BLaER1 treated with 17β-estradiol and CSF1 and Interleukin-3, amounts not matched to agents 10 nM and 100 nM (cell line): Measurements from ENCODE around the gene SKAP2.
A peak's percentile ranks its signal among the peaks of the same experiment; 100 is the strongest.

Experiments used
- H3K27ac ChIP-seq, 11 experiments: shearing (Covaris generic); formaldehyde crosslinking; 2 replicates each; pipeline ENCODE4 v1.8.1; 2022
- H3K27me3 ChIP-seq, 11 experiments: shearing (Covaris generic); formaldehyde crosslinking; 2 replicates each; pipeline ENCODE4 v1.8.1; 2022
- H3K36me3 ChIP-seq, 11 experiments: shearing (Covaris generic); formaldehyde crosslinking; 2 replicates each; pipeline ENCODE4 v1.8.1; 2022
- H3K4me1 ChIP-seq, 10 experiments: shearing (Covaris generic); formaldehyde crosslinking; 2 replicates each; pipeline ENCODE4 v1.8.1; 2022
- H3K4me2 ChIP-seq, 11 experiments: shearing (Covaris generic); formaldehyde crosslinking; 2 replicates each; pipeline ENCODE4 v1.8.1; 2022
- H3K4me3 ChIP-seq, 10 experiments: shearing (Covaris generic); formaldehyde crosslinking; 2 replicates each; pipeline ENCODE4 v1.8.1; 2022
- H3K9ac ChIP-seq, 11 experiments: shearing (Covaris generic); formaldehyde crosslinking; 2 replicates each; pipeline ENCODE4 v1.8.1; 2022
- H3K9me3 ChIP-seq, 11 experiments: shearing (Covaris generic); formaldehyde crosslinking; replicated peaks in 1 of 11; 2 replicates each; pipeline ENCODE4 v1.8.1; 2022
- H4K20me1 ChIP-seq, 11 experiments: shearing (Covaris generic); formaldehyde crosslinking; 2 replicates each; pipeline ENCODE4 v1.8.1; 2022
- Cebpa-rat ChIP-seq, 11 experiments: shearing (Covaris generic); IDR thresholded peaks; 2 replicates each; pipeline ENCODE4 v1.8.1; 2022

The SKAP2 gene

GRCh38 chr7:26891400-26892350 is 27.3 kb upstream of the SKAP2 start:
- H3K4me3 ChIP-seq = no peak overlapping the region
- H3K4me2 ChIP-seq = peak overlapping the region in 3 of 11 experiments; percentile 3 to 41 (median 11); a peak in 2 of 22 replicates
- no peaks in the 10 kb centered on the region for H3K36me3 ChIP-seq
- no peaks in the 10 kb centered on the region for H3K27me3 ChIP-seq
- no peak for TF ChIP-seq Cebpa-rat (IDR thresholded peaks at IDR 0.05)
- no peaks in the 10 kb centered on the region for H4K20me1 ChIP-seq
- peaks cover 0 to 6% (median 0%) of the 10 kb centered on the region in 10 experiments; a peak in 6 of 20 replicates for H3K4me1 ChIP-seq
- H3K9me3 ChIP-seq = peaks cover 0 to 5% (median 0%) of the 10 kb centered on the region in 11 experiments; a peak in 4 of 22 replicates
- no peak overlapping the region for H3K27ac ChIP-seq
- H3K9ac ChIP-seq = no peak overlapping the region

- H3K27me3 ChIP-seq = no peaks in the 10 kb centered on the region
- no peak for TF ChIP-seq Cebpa-rat (IDR thresholded peaks at IDR 0.05)
- no peaks in the 10 kb centered on the region for H3K4me1 ChIP-seq
- H3K4me3 ChIP-seq = no peak overlapping the region
- H3K4me2 ChIP-seq = no peak overlapping the region
- no peaks in the 10 kb centered on the region for H3K36me3 ChIP-seq
- no peaks in the 10 kb centered on the region for H4K20me1 ChIP-seq
- no peak overlapping the region for H3K9ac ChIP-seq
- H3K9me3 ChIP-seq = peaks cover 31 to 41% (median 34%) of the 10 kb centered on the region in 11 experiments
- no peak overlapping the region for H3K27ac ChIP-seq
Measured at GRCh38 chr7:26880852-26881251, 16.5 kb upstream of the SKAP2 start.

- Histone ChIP-seq H3K4me2 (no peak overlapping the region), H4K20me1 (no peaks in the 10 kb centered on the region), H3K36me3 (no peaks in the 10 kb centered on the region), H3K9me3 (peaks cover 20 to 30% (median 22%) of the 10 kb centered on the region in 11 experiments), H3K4me3 (no peak overlapping the region), H3K27me3 (no peaks in the 10 kb centered on the region), H3K9ac (no peak overlapping the region), H3K4me1 (no peaks in the 10 kb centered on the region), H3K27ac (no peak overlapping the region)
- no peak for TF ChIP-seq Cebpa-rat (IDR thresholded peaks at IDR 0.05)
Measured at GRCh38 chr7:26879671-26880070, 15.3 kb upstream of the SKAP2 start.

- H3K27me3 ChIP-seq = peaks cover 0 to 11% (median 8%) of the 10 kb centered on the region in 11 experiments; a peak in 10 of 22 replicates
- peaks cover 0 to 3% (median 0%) of the 10 kb centered on the region in 11 experiments; a peak in 1 of 22 replicates for H3K36me3 ChIP-seq
- H3K4me3 ChIP-seq = no peak overlapping the region
- peaks cover under 1 to 20% (median 6%) of the 10 kb centered on the region in 10 experiments; a peak in 16 of 20 replicates for H3K4me1 ChIP-seq
- H3K9ac ChIP-seq = no peak overlapping the region
- peaks cover 15 to 35% (median 26%) of the 10 kb centered on the region in 11 experiments for H3K9me3 ChIP-seq
- H4K20me1 ChIP-seq = no peaks in the 10 kb centered on the region
- H3K27ac ChIP-seq = peak overlapping the region in 1 of 11 experiments; percentile 17; a peak in 2 of 22 replicates
- peak overlapping the region in 4 of 11 experiments; percentile 19 to 58 (median 39); a peak in 8 of 22 replicates for H3K4me2 ChIP-seq
- no peak for TF ChIP-seq Cebpa-rat (IDR thresholded peaks at IDR 0.05)
Measured at GRCh38 chr7:26868841-26869495, 4.6 kb upstream of the SKAP2 start.

- Histone ChIP-seq H3K9ac (no peak overlapping the region), H3K27me3 (peaks cover 0 to 19% (median 12%) of the 10 kb centered on the region in 11 experiments; a peak in 14 of 22 replicates), H3K9me3 (peaks cover 14 to 32% (median 28%) of the 10 kb centered on the region in 11 experiments), H3K4me2 (no peak overlapping the region), H3K4me3 (0 out of 20 replicates have a peak overlapping the region, but pooled peaks of 1 of the 10 experiments have one; percentile 9), H3K27ac (no peak overlapping the region), H4K20me1 (no peaks in the 10 kb centered on the region), H3K36me3 (peaks cover 0 to 3% (median 0%) of the 10 kb centered on the region in 11 experiments; a peak in 1 of 22 replicates), H3K4me1 (peaks cover 7 to 38% (median 14%) of the 10 kb centered on the region in 10 experiments)
- no peak for TF ChIP-seq Cebpa-rat (IDR thresholded peaks at IDR 0.05)
Measured at GRCh38 chr7:26865094-26865388, 651 bp upstream of the SKAP2 start.

GRCh38 chr7:26863518-26864308 is 677 bp downstream of the SKAP2 start:
- H3K36me3 ChIP-seq = peaks cover 0 to 3% (median 0%) of the 10 kb centered on the region in 11 experiments; a peak in 1 of 22 replicates
- peaks cover 8 to 31% (median 22%) of the 10 kb centered on the region in 11 experiments for H3K27me3 ChIP-seq
- H4K20me1 ChIP-seq = no peaks in the 10 kb centered on the region
- TF ChIP-seq Cebpa-rat (IDR thresholded peaks at IDR 0.05) = no peak
- H3K4me1 ChIP-seq = peaks cover 7 to 31% (median 14%) of the 10 kb centered on the region in 10 experiments
- peak overlapping the region in 3 of 10 experiments; percentile 2 to 24 (median 12); a peak in 2 of 20 replicates for H3K4me3 ChIP-seq
- peak overlapping the region; percentile 33 to 70 (median 57) for H3K4me2 ChIP-seq
- H3K9ac ChIP-seq = no peak overlapping the region
- H3K27ac ChIP-seq = 0 out of 22 replicates have a peak overlapping the region, but pooled peaks of 1 of the 11 experiments have one; percentile 8
- peaks cover 14 to 32% (median 28%) of the 10 kb centered on the region in 11 experiments for H3K9me3 ChIP-seq

- Histone ChIP-seq H3K9me3 (peaks cover 14 to 40% (median 32%) of the 10 kb centered on the region in 11 experiments), H3K27me3 (peaks cover 16 to 40% (median 30%) of the 10 kb centered on the region in 11 experiments), H4K20me1 (no peaks in the 10 kb centered on the region), H3K9ac (no peak overlapping the region), H3K27ac (no peak overlapping the region), H3K4me1 (peaks cover 7 to 23% (median 14%) of the 10 kb centered on the region in 10 experiments), H3K4me2 (peak overlapping the region in 8 of 11 experiments; percentile 33 to 70 (median 60); a peak in 11 of 22 replicates), H3K4me3 (no peak overlapping the region), H3K36me3 (peaks cover 0 to 3% (median 0%) of the 10 kb centered on the region in 11 experiments; a peak in 1 of 22 replicates)
- no peak for TF ChIP-seq Cebpa-rat (IDR thresholded peaks at IDR 0.05)
Measured at GRCh38 chr7:26862834-26863233, 1.6 kb downstream of the SKAP2 start.

GRCh38 chr7:26861050-26861449 is 3.3 kb downstream of the SKAP2 start:
- Histone ChIP-seq H3K9me3 (peaks cover 14 to 35% (median 30%) of the 10 kb centered on the region in 11 experiments), H3K27me3 (peaks cover 34 to 58% (median 48%) of the 10 kb centered on the region in 11 experiments), H3K9ac (no peak overlapping the region), H3K4me1 (peaks cover 7 to 23% (median 14%) of the 10 kb centered on the region in 10 experiments), H3K4me3 (no peak overlapping the region), H3K4me2 (no peak overlapping the region; a peak in 1 of 22 replicates), H3K27ac (no peak overlapping the region), H4K20me1 (no peaks in the 10 kb centered on the region), H3K36me3 (peaks cover 0 to 3% (median 0%) of the 10 kb centered on the region in 11 experiments; a peak in 1 of 22 replicates)
- TF ChIP-seq Cebpa-rat (IDR thresholded peaks at IDR 0.05) = no peak
